Measurements from ENCODE around the gene USP14. TPM values are rescaled to one million over a fixed set of nuclear protein-coding genes. Genes with fewer than 3 reads are reported as not detected.

USP14 gene
- total and polyA plus RNA-seq, 2 of the 8 experiments (the other 6 are each of a cell fraction or from before 2014, with no cell fraction given) = 14.8 to 91.1 TPM

DNA sequence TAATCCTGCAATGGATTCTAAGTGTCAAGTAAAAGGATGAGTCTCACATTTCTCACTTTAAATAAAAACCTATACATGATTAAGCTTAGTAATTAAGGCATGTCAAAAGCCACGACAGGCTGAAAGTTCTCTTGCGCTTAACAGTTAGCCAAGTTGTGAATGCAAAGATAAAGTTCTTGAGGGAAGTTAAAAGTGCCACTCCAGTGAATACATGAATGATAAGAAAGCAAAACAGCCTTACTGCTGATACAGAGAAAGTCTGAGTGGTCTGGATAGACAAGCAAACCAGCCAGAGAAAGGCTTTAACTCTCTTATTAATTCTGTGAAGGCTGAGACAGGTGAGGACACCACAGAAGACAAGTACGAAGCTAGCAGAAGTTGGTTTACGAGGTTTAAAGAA lies 96.8 kb downstream of the USP14 start (continued):
- TF ChIP-seq, protein P1, sequence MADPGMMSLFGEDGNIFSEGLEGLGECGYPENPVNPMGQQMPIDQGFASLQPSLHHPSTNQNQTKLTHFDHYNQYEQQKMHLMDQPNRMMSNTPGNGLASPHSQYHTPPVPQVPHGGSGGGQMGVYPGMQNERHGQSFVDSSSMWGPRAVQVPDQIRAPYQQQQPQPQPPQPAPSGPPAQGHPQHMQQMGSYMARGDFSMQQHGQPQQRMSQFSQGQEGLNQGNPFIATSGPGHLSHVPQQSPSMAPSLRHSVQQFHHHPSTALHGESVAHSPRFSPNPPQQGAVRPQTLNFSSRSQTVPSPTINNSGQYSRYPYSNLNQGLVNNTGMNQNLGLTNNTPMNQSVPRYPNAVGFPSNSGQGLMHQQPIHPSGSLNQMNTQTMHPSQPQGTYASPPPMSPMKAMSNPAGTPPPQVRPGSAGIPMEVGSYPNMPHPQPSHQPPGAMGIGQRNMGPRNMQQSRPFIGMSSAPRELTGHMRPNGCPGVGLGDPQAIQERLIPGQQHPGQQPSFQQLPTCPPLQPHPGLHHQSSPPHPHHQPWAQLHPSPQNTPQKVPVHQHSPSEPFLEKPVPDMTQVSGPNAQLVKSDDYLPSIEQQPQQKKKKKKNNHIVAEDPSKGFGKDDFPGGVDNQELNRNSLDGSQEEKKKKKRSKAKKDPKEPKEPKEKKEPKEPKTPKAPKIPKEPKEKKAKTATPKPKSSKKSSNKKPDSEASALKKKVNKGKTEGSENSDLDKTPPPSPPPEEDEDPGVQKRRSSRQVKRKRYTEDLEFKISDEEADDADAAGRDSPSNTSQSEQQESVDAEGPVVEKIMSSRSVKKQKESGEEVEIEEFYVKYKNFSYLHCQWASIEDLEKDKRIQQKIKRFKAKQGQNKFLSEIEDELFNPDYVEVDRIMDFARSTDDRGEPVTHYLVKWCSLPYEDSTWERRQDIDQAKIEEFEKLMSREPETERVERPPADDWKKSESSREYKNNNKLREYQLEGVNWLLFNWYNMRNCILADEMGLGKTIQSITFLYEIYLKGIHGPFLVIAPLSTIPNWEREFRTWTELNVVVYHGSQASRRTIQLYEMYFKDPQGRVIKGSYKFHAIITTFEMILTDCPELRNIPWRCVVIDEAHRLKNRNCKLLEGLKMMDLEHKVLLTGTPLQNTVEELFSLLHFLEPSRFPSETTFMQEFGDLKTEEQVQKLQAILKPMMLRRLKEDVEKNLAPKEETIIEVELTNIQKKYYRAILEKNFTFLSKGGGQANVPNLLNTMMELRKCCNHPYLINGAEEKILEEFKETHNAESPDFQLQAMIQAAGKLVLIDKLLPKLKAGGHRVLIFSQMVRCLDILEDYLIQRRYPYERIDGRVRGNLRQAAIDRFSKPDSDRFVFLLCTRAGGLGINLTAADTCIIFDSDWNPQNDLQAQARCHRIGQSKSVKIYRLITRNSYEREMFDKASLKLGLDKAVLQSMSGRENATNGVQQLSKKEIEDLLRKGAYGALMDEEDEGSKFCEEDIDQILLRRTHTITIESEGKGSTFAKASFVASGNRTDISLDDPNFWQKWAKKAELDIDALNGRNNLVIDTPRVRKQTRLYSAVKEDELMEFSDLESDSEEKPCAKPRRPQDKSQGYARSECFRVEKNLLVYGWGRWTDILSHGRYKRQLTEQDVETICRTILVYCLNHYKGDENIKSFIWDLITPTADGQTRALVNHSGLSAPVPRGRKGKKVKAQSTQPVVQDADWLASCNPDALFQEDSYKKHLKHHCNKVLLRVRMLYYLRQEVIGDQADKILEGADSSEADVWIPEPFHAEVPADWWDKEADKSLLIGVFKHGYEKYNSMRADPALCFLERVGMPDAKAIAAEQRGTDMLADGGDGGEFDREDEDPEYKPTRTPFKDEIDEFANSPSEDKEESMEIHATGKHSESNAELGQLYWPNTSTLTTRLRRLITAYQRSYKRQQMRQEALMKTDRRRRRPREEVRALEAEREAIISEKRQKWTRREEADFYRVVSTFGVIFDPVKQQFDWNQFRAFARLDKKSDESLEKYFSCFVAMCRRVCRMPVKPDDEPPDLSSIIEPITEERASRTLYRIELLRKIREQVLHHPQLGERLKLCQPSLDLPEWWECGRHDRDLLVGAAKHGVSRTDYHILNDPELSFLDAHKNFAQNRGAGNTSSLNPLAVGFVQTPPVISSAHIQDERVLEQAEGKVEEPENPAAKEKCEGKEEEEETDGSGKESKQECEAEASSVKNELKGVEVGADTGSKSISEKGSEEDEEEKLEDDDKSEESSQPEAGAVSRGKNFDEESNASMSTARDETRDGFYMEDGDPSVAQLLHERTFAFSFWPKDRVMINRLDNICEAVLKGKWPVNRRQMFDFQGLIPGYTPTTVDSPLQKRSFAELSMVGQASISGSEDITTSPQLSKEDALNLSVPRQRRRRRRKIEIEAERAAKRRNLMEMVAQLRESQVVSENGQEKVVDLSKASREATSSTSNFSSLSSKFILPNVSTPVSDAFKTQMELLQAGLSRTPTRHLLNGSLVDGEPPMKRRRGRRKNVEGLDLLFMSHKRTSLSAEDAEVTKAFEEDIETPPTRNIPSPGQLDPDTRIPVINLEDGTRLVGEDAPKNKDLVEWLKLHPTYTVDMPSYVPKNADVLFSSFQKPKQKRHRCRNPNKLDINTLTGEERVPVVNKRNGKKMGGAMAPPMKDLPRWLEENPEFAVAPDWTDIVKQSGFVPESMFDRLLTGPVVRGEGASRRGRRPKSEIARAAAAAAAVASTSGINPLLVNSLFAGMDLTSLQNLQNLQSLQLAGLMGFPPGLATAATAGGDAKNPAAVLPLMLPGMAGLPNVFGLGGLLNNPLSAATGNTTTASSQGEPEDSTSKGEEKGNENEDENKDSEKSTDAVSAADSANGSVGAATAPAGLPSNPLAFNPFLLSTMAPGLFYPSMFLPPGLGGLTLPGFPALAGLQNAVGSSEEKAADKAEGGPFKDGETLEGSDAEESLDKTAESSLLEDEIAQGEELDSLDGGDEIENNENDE (IDR thresholded peaks at IDR 0.05; ENCODE audit: insufficient replicate concordance, low read length) = no peak
- TF ChIP-seq EZH2 (IDR thresholded peaks at IDR 0.05; ENCODE audit: low read depth, low read length, severe bottlenecking) = no peak
- no peak for TF ChIP-seq JUND (IDR thresholded peaks at IDR 0.05; ENCODE audit: low read length)
- no peak for TF ChIP-seq SP2 (IDR thresholded peaks at IDR 0.05; ENCODE audit: low read length)
- TF ChIP-seq, protein P2, sequence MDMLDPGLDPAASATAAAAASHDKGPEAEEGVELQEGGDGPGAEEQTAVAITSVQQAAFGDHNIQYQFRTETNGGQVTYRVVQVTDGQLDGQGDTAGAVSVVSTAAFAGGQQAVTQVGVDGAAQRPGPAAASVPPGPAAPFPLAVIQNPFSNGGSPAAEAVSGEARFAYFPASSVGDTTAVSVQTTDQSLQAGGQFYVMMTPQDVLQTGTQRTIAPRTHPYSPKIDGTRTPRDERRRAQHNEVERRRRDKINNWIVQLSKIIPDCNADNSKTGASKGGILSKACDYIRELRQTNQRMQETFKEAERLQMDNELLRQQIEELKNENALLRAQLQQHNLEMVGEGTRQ (IDR thresholded peaks at IDR 0.05; ENCODE audit: low read length) = no peak
- TF ChIP-seq BCL11A (IDR thresholded peaks at IDR 0.05; ENCODE audit: low read depth in 2 of 2, low read length in 2 of 2) = no peak
- TF ChIP-seq TEAD4 (IDR thresholded peaks at IDR 0.05; ENCODE audit: low read depth, low read length) = no peak
- no peak for TF ChIP-seq SP4 (IDR thresholded peaks at IDR 0.05; ENCODE audit: low read length)
- no peak for TF ChIP-seq POU5F1 (IDR thresholded peaks at IDR 0.05; ENCODE audit: low read depth, low read length)
